Measurements from ENCODE around the gene TPRG1.

TPRG1 gene

DNA sequence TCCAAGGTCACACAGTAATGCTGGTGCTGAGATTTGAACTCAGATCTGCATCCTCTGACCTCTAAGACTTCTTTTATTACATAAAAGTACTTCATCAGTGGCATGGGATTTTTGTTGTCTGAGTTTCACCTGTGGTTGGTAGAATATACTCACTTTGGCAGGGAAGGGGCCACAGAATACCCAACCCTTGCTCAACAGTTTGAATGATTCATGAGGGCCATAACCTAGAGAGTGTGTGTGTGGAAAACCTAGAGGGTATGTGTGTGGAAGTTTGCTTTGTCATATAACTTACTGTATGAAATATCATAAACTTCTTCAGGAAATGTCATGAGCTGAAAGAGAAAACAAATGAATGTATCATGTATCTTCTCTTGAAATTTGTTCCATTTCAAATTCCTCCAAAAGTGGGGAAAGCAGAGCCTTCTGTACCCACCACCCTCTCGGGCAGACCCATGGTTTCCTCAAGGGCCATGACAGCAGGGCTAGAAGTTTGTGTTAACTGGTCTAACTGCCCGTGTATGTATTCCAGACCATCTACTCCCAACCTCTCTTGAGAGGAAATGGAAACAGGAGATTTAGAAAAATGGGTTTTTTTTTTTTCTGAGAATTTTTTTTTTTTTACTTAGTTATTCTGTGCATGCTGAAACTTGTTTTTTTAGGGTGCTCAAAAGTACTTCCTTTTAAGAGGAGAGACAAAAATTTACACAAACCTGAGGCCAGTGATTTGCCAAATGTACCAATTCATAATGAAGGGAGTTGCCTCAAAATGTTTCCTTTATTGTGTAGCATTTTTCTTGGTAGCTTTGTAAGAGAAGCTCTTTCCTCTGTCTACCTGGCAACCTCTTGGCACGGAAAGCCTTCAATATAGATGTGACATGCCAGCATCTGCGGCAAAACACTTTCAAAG is 127.0 kb downstream of the TPRG1 start:
- H3K27ac ChIP-seq (replicated peaks), result no peak overlapping the region
- no peak for DNase-seq (ENCODE audit: low read depth in 1 of 2, low spot score in 1 of 2)

GRCh38 chr3:189300345-189300744 is 128.6 kb downstream of the TPRG1 start:
- no peak for TF ChIP-seq POLR2AphosphoS5 (IDR thresholded peaks at IDR 0.05; ENCODE audit: low read depth)
- TF ChIP-seq REST (IDR thresholded peaks at IDR 0.05; ENCODE audit: insufficient replicate concordance, low read depth), result no peak
- TF ChIP-seq SPI1 (IDR thresholded peaks at IDR 0.05; ENCODE audit: borderline replicate concordance, low read depth), result no peak
- TF ChIP-seq GABPA (IDR thresholded peaks at IDR 0.05; ENCODE audit: low read depth), result no peak
- TF ChIP-seq, protein P1, sequence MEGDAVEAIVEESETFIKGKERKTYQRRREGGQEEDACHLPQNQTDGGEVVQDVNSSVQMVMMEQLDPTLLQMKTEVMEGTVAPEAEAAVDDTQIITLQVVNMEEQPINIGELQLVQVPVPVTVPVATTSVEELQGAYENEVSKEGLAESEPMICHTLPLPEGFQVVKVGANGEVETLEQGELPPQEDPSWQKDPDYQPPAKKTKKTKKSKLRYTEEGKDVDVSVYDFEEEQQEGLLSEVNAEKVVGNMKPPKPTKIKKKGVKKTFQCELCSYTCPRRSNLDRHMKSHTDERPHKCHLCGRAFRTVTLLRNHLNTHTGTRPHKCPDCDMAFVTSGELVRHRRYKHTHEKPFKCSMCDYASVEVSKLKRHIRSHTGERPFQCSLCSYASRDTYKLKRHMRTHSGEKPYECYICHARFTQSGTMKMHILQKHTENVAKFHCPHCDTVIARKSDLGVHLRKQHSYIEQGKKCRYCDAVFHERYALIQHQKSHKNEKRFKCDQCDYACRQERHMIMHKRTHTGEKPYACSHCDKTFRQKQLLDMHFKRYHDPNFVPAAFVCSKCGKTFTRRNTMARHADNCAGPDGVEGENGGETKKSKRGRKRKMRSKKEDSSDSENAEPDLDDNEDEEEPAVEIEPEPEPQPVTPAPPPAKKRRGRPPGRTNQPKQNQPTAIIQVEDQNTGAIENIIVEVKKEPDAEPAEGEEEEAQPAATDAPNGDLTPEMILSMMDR (IDR thresholded peaks at IDR 0.05; ENCODE audit: insufficient read depth, low read length), result no peak
- Histone ChIP-seq H3K27ac (replicated peaks) (no peak overlapping the region), H3K4me3 (replicated peaks; ENCODE audit: insufficient read depth, low read length) (no peak overlapping the region), H3K27me3 (ENCODE audit: insufficient read depth, poor library complexity, severe bottlenecking) (no peaks in the 10 kb centered on the region)
- DNase-seq (ENCODE audit: low read depth in 1 of 2, low spot score in 1 of 2), result no peak

More for the DNA sequence above, 127.0 kb downstream of the TPRG1 start:
- TF ChIP-seq SPI1 (IDR thresholded peaks at IDR 0.05; ENCODE audit: borderline replicate concordance, low read depth), result no peak
- no peak for TF ChIP-seq GABPA (IDR thresholded peaks at IDR 0.05; ENCODE audit: low read depth)
- TF ChIP-seq, protein P1 (IDR thresholded peaks at IDR 0.05; ENCODE audit: insufficient read depth, low read length), result no peak
- no peak for TF ChIP-seq REST (IDR thresholded peaks at IDR 0.05; ENCODE audit: insufficient replicate concordance, low read depth)
- TF ChIP-seq POLR2AphosphoS5 (IDR thresholded peaks at IDR 0.05; ENCODE audit: low read depth), result no peak
- H3K27me3 ChIP-seq (ENCODE audit: insufficient read depth, poor library complexity, severe bottlenecking), result no peaks in the 10 kb centered on the region
- H3K4me3 ChIP-seq (replicated peaks; ENCODE audit: insufficient read depth, low read length), result no peak overlapping the region

GRCh38 chr3:189301479-189301878 is 129.7 kb downstream of the TPRG1 start:
- no peak overlapping the region for H3K27ac ChIP-seq (replicated peaks)
- no peak for DNase-seq (ENCODE audit: low read depth in 1 of 2, low spot score in 1 of 2)
- TF ChIP-seq GABPA (IDR thresholded peaks at IDR 0.05; ENCODE audit: low read depth) (no peak), POLR2AphosphoS5 (IDR thresholded peaks at IDR 0.05; ENCODE audit: low read depth) (no peak), REST (IDR thresholded peaks at IDR 0.05; ENCODE audit: insufficient replicate concordance, low read depth) (no peak), SPI1 (IDR thresholded peaks at IDR 0.05; ENCODE audit: borderline replicate concordance, low read depth) (no peak)
- TF ChIP-seq, protein P1 (IDR thresholded peaks at IDR 0.05; ENCODE audit: insufficient read depth, low read length), result no peak
- no peaks in the 10 kb centered on the region for H3K27me3 ChIP-seq (ENCODE audit: insufficient read depth, poor library complexity, severe bottlenecking)
- H3K4me3 ChIP-seq (replicated peaks; ENCODE audit: insufficient read depth, low read length), result no peak overlapping the region
